HS-27A (cell line): ENCODE data around the gene LBR.

Experiments
- DNase-seq: peaks from one replicate; pipeline ENCODE4 v3.0.0-alpha.2; 2012; ENCODE audit warnings: low read depth, missing footprints

The LBR gene

GRCh38 chr1:225446595-225446960 lies 18.7 kb upstream of the LBR start:
- no peak for DNase-seq

- DNase-seq = no peak
Observed at GRCh38 chr1:225445639-225446594, 18.1 kb upstream of the LBR start.

- DNase-seq = no peak
Observed at GRCh38 chr1:225442123-225442505, 14.3 kb upstream of the LBR start.

GRCh38 chr1:225441314-225442122 lies 13.7 kb upstream of the LBR start:
- no peak for DNase-seq

- no peak for DNase-seq
Observed at GRCh38 chr1:225440380-225441221, 12.8 kb upstream of the LBR start.

- DNase-seq = no peak
Observed at GRCh38 chr1:225437710-225438437, 10.0 kb upstream of the LBR start.

GRCh38 chr1:225435957-225436392 lies 8.1 kb upstream of the LBR start:
- DNase-seq = no peak

- no peak for DNase-seq
Observed at GRCh38 chr1:225435487-225435886, 7.6 kb upstream of the LBR start.

GRCh38 chr1:225435076-225435475 lies 7.2 kb upstream of the LBR start:
- DNase-seq = no peak

- no peak for DNase-seq
Observed at GRCh38 chr1:225434046-225434445, 6.2 kb upstream of the LBR start.

- no peak for DNase-seq
Observed at GRCh38 chr1:225431081-225431863, 3.4 kb upstream of the LBR start.

- DNase-seq = no peak
Observed at GRCh38 chr1:225430301-225430700, 2.5 kb upstream of the LBR start.

GRCh38 chr1:225428881-225429455 lies 1.1 kb upstream of the LBR start:
- DNase-seq = no peak

GRCh38 chr1:225428068-225428880 lies 436 bp upstream of the LBR start:
- no peak for DNase-seq

- no peak for DNase-seq
Observed at GRCh38 chr1:225426395-225427234, 1.2 kb downstream of the LBR start.

GRCh38 chr1:225425201-225425786 lies 2.5 kb downstream of the LBR start:
- DNase-seq = no peak

- DNase-seq = peak; percentile 82
Observed at GRCh38 chr1:225424562-225425200, 3.2 kb downstream of the LBR start.

GRCh38 chr1:225423518-225423855 lies 4.4 kb downstream of the LBR start:
- no peak for DNase-seq
